Upper lobe of right lung (tissue), 1 donor: ENCODE data around the gene ABCA1. TPM values are rescaled to one million over a fixed set of nuclear protein-coding genes. Genes with fewer than 3 reads are reported as not detected.
A peak's percentile ranks its signal among the peaks of the same experiment; 100 is the strongest.

ENCODE experiments used
- ATAC-seq: fragments of 200-7000 bp; cut with Tn5 transposase; one replicate; pipeline ENCODE4 v1.9.1; 2020; ENCODE audit warnings: mild to moderate bottlenecking, moderate library complexity
- DNase-seq: peaks from one replicate; pipeline ENCODE4 v3.0.0-alpha.2; 2020
- H3K27ac ChIP-seq: fragments of 200-600 bp; one replicate; pipeline ENCODE4 v1.8.0; 2022
- H3K27me3 ChIP-seq: fragments of 200-600 bp; one replicate; pipeline ENCODE4 v1.8.0; 2022; ENCODE audit warnings: mild to moderate bottlenecking
- H3K36me3 ChIP-seq: fragments of 200-600 bp; one replicate; pipeline ENCODE4 v1.8.0; 2022
- H3K4me1 ChIP-seq: fragments of 200-600 bp; one replicate; pipeline ENCODE4 v1.8.0; 2022
- H3K4me3 ChIP-seq: fragments of 200-600 bp; one replicate; pipeline ENCODE4 v1.8.0; 2022; ENCODE audit warnings: mild to moderate bottlenecking
- H3K9me3 ChIP-seq: fragments of 200-600 bp; one replicate; pipeline ENCODE4 v1.8.0; 2022
- intact Hi-C: fragments of 100-400 bp; cut with DNase I; formaldehyde crosslinking; loops from one replicate; pipeline ENCODE4 v1.11.0; 2022
- total RNA-seq: library from RNA; stranded (reverse); fragmentation: NEBNext Ultra II Directional; extraction: Animal tissue kit (Norgen Biotek cat#: 25700); gene quantifications from one replicate; pipeline ENCODE4 v1.2.1, GENCODE V29; 2021
- TF ChIP-seq, protein P1 (sequence below): fragments of 200-600 bp; IDR thresholded peaks from one replicate; pipeline ENCODE4 v1.8.0; 2022; ENCODE audit warnings: antibody characterized with exemption
- donor health status: DM: no; HTN: yes; CAD: no; lungs with severe emphysema.

The ABCA1 gene
- total RNA-seq, 1 donor from 2014 or later, result 49.0 TPM

GRCh38 chr9:104972242-104972866, 44.4 kb upstream of the ABCA1 start:
- Histone ChIP-seq H3K36me3 (no peaks in the 10 kb centered on the region), H3K4me1 (peaks cover 17% of the 10 kb centered on the region), H3K27me3 (no peaks in the 10 kb centered on the region), H3K27ac (peak overlapping the region; percentile 7), H3K9me3 (no peaks in the 10 kb centered on the region), H3K4me3 (no peak overlapping the region)
- TF ChIP-seq, protein P1, sequence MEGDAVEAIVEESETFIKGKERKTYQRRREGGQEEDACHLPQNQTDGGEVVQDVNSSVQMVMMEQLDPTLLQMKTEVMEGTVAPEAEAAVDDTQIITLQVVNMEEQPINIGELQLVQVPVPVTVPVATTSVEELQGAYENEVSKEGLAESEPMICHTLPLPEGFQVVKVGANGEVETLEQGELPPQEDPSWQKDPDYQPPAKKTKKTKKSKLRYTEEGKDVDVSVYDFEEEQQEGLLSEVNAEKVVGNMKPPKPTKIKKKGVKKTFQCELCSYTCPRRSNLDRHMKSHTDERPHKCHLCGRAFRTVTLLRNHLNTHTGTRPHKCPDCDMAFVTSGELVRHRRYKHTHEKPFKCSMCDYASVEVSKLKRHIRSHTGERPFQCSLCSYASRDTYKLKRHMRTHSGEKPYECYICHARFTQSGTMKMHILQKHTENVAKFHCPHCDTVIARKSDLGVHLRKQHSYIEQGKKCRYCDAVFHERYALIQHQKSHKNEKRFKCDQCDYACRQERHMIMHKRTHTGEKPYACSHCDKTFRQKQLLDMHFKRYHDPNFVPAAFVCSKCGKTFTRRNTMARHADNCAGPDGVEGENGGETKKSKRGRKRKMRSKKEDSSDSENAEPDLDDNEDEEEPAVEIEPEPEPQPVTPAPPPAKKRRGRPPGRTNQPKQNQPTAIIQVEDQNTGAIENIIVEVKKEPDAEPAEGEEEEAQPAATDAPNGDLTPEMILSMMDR, result no peak
- ATAC-seq (peak; percentile 67), DNase-seq (no peak)
- intact Hi-C loops, result no loop called here

- intact Hi-C loops, result no loop called here
- no peaks in the 10 kb centered on the region for H3K36me3 ChIP-seq
- H3K4me3 ChIP-seq, result no peak overlapping the region
- peak overlapping the region; percentile 7 for H3K27ac ChIP-seq
- H3K4me1 ChIP-seq, result peaks cover 17% of the 10 kb centered on the region
- ATAC-seq (no peak), DNase-seq (no peak)
- TF ChIP-seq, protein P1, result no peak
- no peaks in the 10 kb centered on the region for H3K9me3 ChIP-seq
- H3K27me3 ChIP-seq, result no peaks in the 10 kb centered on the region
Measured at GRCh38 chr9:104971511-104971910, 43.6 kb upstream of the ABCA1 start.

GRCh38 chr9:104970271-104970987, 42.5 kb upstream of the ABCA1 start:
- no peaks in the 10 kb centered on the region for H3K9me3 ChIP-seq
- H3K27me3 ChIP-seq, result no peaks in the 10 kb centered on the region
- ATAC-seq, result no peak
- intact Hi-C loops, result no loop called here
- no peaks in the 10 kb centered on the region for H3K36me3 ChIP-seq
- DNase-seq, result no peak
- peaks cover 17% of the 10 kb centered on the region for H3K4me1 ChIP-seq
- TF ChIP-seq, protein P1, result no peak
- no peak overlapping the region for H3K27ac ChIP-seq
- no peak overlapping the region for H3K4me3 ChIP-seq

DNA sequence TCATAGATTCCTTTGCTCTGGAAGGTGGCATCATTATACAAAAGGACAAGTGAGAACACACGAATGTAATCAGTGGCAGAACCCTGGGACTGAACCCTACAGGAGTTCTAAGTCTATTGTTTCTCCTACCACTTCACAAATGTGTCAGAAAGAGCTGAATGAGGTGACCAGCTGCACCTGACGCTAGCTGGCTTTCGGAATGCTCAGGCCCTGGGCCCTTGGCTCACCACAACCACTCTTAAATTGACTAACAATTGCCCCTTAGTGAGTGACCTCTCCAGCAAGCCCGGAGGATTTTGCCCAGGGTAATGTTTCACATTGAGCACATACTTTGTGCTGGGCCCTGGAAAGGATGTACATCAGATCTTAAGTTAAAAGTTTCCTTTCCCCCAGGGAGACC, 41.2 kb upstream of the ABCA1 start:
- DNase-seq (no peak), ATAC-seq (peak; percentile 3)
- H3K9me3 ChIP-seq, result no peaks in the 10 kb centered on the region
- TF ChIP-seq, protein P1, result no peak
- peaks cover 17% of the 10 kb centered on the region for H3K4me1 ChIP-seq
- peak overlapping the region; percentile 88 for H3K27ac ChIP-seq
- peak overlapping the region; percentile 67 for H3K4me3 ChIP-seq
- no peaks in the 10 kb centered on the region for H3K36me3 ChIP-seq
- H3K27me3 ChIP-seq, result no peaks in the 10 kb centered on the region
- intact Hi-C loops, result no loop called here

- Histone ChIP-seq H3K4me1 (peaks cover 17% of the 10 kb centered on the region), H3K4me3 (peak overlapping the region; percentile 67), H3K27me3 (no peaks in the 10 kb centered on the region), H3K36me3 (no peaks in the 10 kb centered on the region), H3K9me3 (no peaks in the 10 kb centered on the region), H3K27ac (peak overlapping the region; percentile 88)
- TF ChIP-seq, protein P1, result no peak
- ATAC-seq (peak; percentile 93), DNase-seq (peak; percentile 93)
- intact Hi-C loops, result no loop called here
Measured at GRCh38 chr9:104968025-104968982, 40.3 kb upstream of the ABCA1 start.
